Thoracic aorta (tissue), 2 donors: Measurements from ENCODE around the gene GNA14. TPM values are rescaled to one million over a fixed set of nuclear protein-coding genes. Genes with fewer than 3 reads are reported as not detected.
"Not testable (repeated sequence)": the region's sequence is repeated elsewhere in the genome, so short reads cannot be mapped to it uniquely, and the experiment has no call there.

ENCODE experiments used
- ATAC-seq: fragments of 150-250 bp; one replicate; pipeline ENCODE4 v1.8.0; 2017; ENCODE audit warnings: low read depth; ENCODE audit not compliant: insufficient number of reproducible peaks, low FRiP score
- DNase-seq: peaks from one replicate; pipeline ENCODE4 v3.0.0-alpha.2; 2020; ENCODE audit warnings: low spot score
- H3K27ac ChIP-seq, 2 donors: fragments of 200-600 bp; sonication (generic); 1 replicate in 1 of 2; 2 replicates in 1 of 2; pipeline ENCODE4 v1.5.1; 2016; ENCODE audit warnings: mild to moderate bottlenecking in 2 of 2, moderate library complexity in 2 of 2
- H3K27me3 ChIP-seq: fragments of 200-600 bp; sonication (generic); replicated peaks from 2 replicates; pipeline ENCODE4 v1.6.0; 2016; ENCODE audit warnings: mild to moderate bottlenecking; ENCODE audit not compliant: insufficient read depth
- H3K36me3 ChIP-seq: fragments of 200-600 bp; sonication (generic); one replicate; pipeline ENCODE4 v1.5.1; 2016
- H3K4me1 ChIP-seq, 2 donors: fragments of 200-600 bp; sonication (generic); 1 replicate in 1 of 2; 2 replicates in 1 of 2; pipeline versions ENCODE4 v1.5.1 to v1.6.0; 2016; ENCODE audit warnings: low read depth in 2 of 2, mild to moderate bottlenecking in 1 of 2; ENCODE audit not compliant: control insufficient read depth in 1 of 2
- H3K4me3 ChIP-seq: fragments of 200-600 bp; sonication (generic); 2 replicates; pipeline ENCODE4 v1.5.1; 2016; ENCODE audit warnings: mild to moderate bottlenecking
- H3K9me3 ChIP-seq: fragments of 200-600 bp; sonication (generic); 2 replicates; pipeline ENCODE4 v1.5.1; 2016
- CTCF ChIP-seq: fragments of 200-600 bp; sonication (generic); IDR thresholded peaks from one replicate; pipeline ENCODE4 v1.5.1; 2019; ENCODE audit warnings: antibody characterized with exemption
- total RNA-seq, 2 donors: library from RNA; depleted of rRNA; stranded (reverse); fragments of >200 nt; gene quantifications; one replicate each; pipeline versions ENCODE4 v1.1.0 to v1.2.3, GENCODE V29; 2016

The GNA14 gene
- total RNA-seq, 2 donors from 2014 or later = 5.8 to 8.4 TPM

- Histone ChIP-seq H3K9me3 (no peaks in the 10 kb centered on the region), H3K36me3 (no peaks in the 10 kb centered on the region), H3K4me3 (no peak overlapping the region), H3K4me1 (peaks cover 4 to 18% of the 10 kb centered on the region in 2 donors), H3K27ac (no peak overlapping the region), H3K27me3 (no peaks in the 10 kb centered on the region)
- DNase-seq (no peak), ATAC-seq (no peak)
- no peak for TF ChIP-seq CTCF
Observed at GRCh38 chr9:77505232-77505631, 142.9 kb downstream of the GNA14 start.

GRCh38 chr9:77502568-77502967, 145.6 kb downstream of the GNA14 start:
- no peak for TF ChIP-seq CTCF
- DNase-seq (no peak), ATAC-seq (no peak)
- Histone ChIP-seq H3K4me1 (peaks cover 4 to 16% of the 10 kb centered on the region in 2 donors), H3K9me3 (no peaks in the 10 kb centered on the region), H3K27me3 (no peaks in the 10 kb centered on the region), H3K27ac (no peak overlapping the region), H3K4me3 (no peak overlapping the region), H3K36me3 (no peaks in the 10 kb centered on the region)

- DNase-seq (no peak), ATAC-seq (no peak)
- peaks cover 0 to under 1% of the 10 kb centered on the region in 2 donors for H3K4me1 ChIP-seq
- no peak overlapping the region for H3K27ac ChIP-seq
- H3K36me3 ChIP-seq = no peaks in the 10 kb centered on the region
- no peaks in the 10 kb centered on the region for H3K27me3 ChIP-seq
- no peaks in the 10 kb centered on the region for H3K9me3 ChIP-seq
- no peak for TF ChIP-seq CTCF
- no peak overlapping the region for H3K4me3 ChIP-seq
Observed at GRCh38 chr9:77498891-77499290, 149.2 kb downstream of the GNA14 start.

GRCh38 chr9:77497322-77498198, 150.6 kb downstream of the GNA14 start:
- H3K4me3 ChIP-seq = no peak overlapping the region
- H3K4me1 ChIP-seq = no peaks in the 10 kb centered on the region
- no peaks in the 10 kb centered on the region for H3K27me3 ChIP-seq
- H3K36me3 ChIP-seq = no peaks in the 10 kb centered on the region
- no peak for TF ChIP-seq CTCF
- no peaks in the 10 kb centered on the region for H3K9me3 ChIP-seq
- ATAC-seq (no peak), DNase-seq (no peak)
- H3K27ac ChIP-seq = no peak overlapping the region

- ATAC-seq = no peak
Observed at GRCh38 chr9:77495834-77496671, 152.1 kb downstream of the GNA14 start.

GRCh38 chr9:77490279-77490678, 157.8 kb downstream of the GNA14 start:
- not testable (repeated sequence) for H3K36me3 ChIP-seq, H3K9me3 ChIP-seq, H3K4me3 ChIP-seq, H3K27ac ChIP-seq, ATAC-seq, H3K4me1 ChIP-seq, DNase-seq, H3K27me3 ChIP-seq

More at GRCh38 chr9:77495834-77496671, 152.1 kb downstream of the GNA14 start:
- H3K27ac ChIP-seq = no peak overlapping the region
- no peaks in the 10 kb centered on the region for H3K4me1 ChIP-seq
- H3K9me3 ChIP-seq = peaks cover under 1% of the 10 kb centered on the region
- no peaks in the 10 kb centered on the region for H3K27me3 ChIP-seq
- no peak for DNase-seq
- TF ChIP-seq CTCF = no peak
- H3K36me3 ChIP-seq = no peaks in the 10 kb centered on the region
- no peak overlapping the region for H3K4me3 ChIP-seq

- H3K36me3 ChIP-seq, H3K9me3 ChIP-seq, DNase-seq: not testable (repeated sequence)
Observed at GRCh38 chr9:77489405-77490163, 158.5 kb downstream of the GNA14 start.

More at GRCh38 chr9:77489405-77490163, 158.5 kb downstream of the GNA14 start:
- not testable (repeated sequence) for H3K4me1 ChIP-seq, H3K4me3 ChIP-seq, ATAC-seq, H3K27me3 ChIP-seq, H3K27ac ChIP-seq
